D341Med (cell line): ENCODE measurements around the gene ZNF14.
A peak's percentile ranks its signal among the peaks of the same experiment; 100 is the strongest.
"Not testable (repeated sequence)": the region's sequence is repeated elsewhere in the genome, so short reads cannot be mapped to it uniquely, and the experiment has no call there.

Experiments
- DNase-seq: peaks from one replicate; pipeline ENCODE4 v3.0.0; 2012; ENCODE audit warnings: low spot score

ZNF14 gene

DNA sequence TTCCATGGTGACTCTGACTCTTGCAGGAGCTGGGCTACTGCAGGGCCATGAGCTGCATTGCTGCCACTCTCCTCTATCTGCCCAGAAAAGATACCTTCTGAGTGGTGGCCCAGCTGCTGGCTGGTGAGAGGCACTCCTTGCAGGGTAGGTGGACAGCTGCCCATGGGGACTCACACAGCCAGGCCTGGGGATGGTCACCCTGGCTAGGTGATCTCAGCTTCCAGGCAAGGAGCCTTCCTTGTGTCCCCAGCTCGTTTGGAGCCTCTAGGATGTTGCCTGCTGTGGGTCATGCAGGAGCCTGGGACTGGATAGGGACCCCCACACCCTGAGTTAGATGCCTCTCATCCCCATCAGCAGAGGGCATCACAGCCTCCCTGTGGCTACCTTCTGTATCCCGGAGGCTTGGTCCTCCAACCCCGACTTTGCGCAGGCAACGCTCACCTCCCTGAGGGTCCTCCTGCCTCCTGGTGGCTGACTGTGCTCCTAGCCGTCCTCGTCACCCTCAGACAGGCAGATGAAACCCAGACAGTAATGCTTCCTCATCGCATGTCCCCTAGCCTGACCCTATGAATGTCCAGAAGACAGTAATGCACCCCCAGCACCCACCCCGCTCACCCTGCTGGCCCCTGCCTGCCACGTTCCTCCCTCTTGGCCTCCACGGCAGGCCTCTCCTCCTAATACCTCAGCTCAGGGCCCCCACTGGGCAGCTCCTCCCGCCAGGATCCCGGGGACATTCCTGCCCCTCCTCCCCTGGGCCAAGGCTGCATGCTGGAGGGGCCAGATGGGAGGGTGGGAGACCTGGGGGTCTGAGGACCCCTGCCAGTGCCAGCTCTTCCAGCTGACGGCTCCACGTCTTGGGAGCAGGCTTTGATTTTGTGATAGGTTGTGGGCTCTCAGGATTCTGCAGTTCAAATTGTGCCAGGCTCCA lies 13.6 kb upstream of the ZNF14 start:
- DNase-seq = peak; percentile 18

DNA sequence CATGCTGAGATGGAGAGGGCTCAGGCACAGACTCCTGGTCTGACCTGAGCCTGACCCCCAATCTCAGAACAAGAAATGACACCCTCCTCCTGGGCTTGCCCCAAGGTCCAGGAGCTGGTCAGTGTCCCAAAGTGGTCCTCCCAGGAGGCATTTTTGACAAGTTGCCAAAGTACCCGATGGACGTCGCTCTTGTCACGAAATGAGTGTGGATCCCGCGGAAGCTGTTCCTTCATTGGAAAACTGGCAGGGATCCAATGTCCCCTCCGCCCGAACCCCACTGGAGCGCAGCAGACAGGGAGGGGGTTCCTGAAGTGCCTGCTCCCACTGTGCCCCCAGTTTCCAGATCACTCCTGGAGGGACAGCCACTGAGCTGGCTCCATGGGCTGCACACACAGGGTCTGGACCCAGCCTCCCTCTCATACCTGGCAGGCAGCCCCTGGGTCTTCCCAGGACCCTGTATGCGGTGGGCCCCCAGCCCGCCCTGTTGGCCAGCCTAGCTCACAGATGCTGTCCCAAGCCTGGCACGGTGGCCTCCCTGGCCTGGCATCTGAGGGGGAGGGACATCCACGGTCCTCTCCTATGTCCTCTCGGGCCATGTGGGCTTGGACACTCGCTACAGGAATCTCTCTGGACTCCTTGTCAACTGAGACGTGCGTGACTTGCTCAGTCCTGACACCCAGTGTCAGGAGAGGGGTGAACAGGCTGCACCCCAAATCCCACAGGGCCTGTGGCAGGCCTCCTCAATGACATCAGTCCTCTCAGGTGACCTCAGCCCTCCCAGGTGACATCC lies 12.8 kb upstream of the ZNF14 start:
- peak; percentile 33 for DNase-seq

GRCh38 chr19:19744641-19745040 lies 11.7 kb upstream of the ZNF14 start:
- DNase-seq = peak; percentile 24

- not testable (repeated sequence) for DNase-seq
These were observed 11.0 kb upstream of the ZNF14 start for GRCh38 chr19:19743921-19744320.

DNA sequence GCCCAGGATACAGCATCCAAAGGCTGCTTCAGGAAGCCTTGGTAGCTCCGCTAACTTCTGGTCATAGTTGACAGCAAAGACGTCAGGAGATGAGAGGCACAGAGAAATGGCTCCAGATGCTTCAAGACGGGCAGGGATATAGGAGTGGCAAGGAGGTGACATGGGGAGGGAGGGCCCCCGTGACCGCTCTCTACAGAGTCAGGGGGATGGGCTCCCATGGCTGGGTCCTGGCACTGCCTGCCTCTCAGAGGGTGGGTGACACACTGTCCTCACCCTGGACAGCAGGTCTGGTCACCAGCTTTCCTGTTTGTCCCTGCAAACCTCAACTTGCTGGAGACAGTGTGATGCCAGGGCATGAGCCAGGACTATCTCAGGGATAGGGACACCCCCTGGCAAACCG lies 10.3 kb upstream of the ZNF14 start:
- no peak for DNase-seq

GRCh38 chr19:19742773-19743172 lies 9.9 kb upstream of the ZNF14 start:
- no peak for DNase-seq

GRCh38 chr19:19741184-19741583 lies 8.3 kb upstream of the ZNF14 start:
- no peak for DNase-seq

DNA sequence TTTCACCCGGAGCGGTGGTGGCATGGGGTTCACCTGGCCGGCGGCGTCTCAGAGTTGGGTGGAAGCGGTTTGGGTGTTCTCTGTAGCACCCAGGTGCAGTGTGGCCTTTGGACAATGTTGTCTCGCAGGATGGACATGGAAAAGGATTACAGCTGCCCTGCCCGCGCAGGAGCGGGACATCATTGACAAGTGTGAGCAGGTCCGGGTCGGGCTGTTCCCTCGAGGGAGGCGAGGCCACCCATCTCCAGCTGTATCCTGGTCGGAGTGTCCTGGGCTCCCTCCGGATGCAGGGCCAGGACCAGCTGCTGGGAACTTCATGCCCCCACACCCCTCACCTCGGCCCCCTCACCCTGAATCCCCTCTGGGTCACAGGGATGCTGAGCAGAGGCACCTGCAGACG lies 7.8 kb upstream of the ZNF14 start:
- peak; percentile 27 for DNase-seq

DNA sequence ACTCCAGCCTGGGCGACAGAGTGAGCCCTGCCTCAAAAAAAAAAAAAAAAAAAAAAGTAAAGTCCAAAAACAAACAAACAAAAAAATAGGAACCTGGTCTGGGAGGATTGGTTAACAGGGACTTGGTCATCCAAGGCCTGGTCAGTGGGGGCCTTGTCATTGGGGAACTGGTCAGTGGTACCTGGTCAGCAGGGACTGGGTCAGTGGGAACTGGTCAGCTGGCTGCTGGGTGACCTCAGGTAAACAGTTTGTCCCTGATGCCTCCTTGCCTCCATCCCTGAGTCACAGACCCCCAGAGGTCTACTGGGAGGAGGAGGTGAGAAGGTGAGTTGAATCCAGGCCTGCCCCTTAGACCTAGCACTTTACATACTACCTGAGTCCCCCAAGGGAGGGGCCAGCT lies 5.7 kb upstream of the ZNF14 start:
- no peak for DNase-seq

DNA sequence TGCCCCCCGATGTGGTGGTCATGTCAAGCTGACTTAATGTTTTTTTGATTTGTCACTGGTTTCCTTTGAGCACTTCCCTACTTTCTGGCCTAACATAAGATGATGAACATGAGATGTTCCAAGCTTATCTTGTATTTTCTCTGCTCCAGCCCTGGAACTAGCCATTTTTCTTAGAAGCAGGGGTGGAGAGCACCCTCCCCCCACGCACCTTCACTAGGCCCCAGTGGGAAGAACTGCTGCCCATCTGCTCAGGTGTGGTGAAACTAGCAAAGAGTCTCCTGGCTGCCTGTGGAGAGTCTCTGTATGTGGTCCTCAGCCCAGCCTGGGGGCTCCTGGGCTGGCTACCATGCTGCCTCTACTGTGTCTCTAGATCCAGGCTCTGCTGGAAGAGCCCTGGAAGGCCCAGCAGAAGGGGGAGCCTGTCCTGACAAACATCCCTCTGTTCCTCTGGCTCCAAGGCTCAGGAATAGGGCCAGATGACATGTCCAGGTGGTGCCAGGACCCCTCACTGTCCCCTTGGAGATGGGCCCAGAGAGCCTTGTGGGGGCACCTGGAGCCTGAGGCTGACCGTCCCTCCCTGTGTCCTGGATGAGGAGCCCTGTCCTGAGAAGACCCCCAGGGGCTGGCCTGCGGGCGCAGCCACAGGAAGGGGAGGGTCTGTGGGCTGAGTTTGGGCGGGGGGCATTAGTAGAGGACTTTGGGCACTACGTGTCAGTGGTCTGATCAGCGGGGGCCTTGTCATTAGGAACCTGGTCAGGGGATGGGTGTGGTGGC lies 4.8 kb upstream of the ZNF14 start:
- no peak for DNase-seq

DNA sequence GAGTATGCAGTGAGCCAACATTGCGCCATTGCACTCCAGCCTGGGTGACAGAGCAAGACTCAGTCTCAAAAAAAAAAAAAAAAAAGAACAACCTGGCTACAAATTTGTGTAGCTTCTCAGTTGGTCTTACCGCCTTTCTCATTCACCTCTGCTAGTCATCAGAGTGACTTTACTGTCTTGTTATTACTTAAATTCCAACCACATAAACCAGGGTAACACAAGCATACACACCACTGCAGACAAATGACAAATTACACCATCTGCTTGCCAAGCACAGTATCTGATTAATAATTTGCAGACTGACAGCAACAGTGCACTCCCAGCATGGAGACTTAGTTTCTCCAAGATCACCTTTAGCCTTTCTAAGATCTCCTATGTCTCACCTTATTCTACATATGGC lies 11.0 kb downstream of the ZNF14 start:
- no peak for DNase-seq

DNA sequence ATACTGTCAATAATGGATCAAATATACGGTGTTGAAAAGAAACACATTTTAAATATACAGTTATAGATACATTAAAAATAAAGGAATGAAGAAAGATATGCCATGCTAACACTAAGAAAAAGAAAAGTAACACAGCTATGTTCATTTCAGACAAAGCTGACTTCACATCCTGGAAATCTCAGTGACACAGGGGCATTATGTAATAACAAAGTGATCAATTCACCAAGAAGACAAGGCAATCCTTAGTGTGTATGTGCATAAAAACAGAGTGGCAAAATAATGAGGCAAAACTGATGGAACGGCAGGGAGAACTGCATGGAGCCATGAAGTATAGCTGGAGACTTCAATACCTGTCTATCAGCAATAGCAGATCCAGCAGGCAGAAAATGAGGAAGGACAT lies 13.1 kb downstream of the ZNF14 start:
- no peak for DNase-seq

DNA sequence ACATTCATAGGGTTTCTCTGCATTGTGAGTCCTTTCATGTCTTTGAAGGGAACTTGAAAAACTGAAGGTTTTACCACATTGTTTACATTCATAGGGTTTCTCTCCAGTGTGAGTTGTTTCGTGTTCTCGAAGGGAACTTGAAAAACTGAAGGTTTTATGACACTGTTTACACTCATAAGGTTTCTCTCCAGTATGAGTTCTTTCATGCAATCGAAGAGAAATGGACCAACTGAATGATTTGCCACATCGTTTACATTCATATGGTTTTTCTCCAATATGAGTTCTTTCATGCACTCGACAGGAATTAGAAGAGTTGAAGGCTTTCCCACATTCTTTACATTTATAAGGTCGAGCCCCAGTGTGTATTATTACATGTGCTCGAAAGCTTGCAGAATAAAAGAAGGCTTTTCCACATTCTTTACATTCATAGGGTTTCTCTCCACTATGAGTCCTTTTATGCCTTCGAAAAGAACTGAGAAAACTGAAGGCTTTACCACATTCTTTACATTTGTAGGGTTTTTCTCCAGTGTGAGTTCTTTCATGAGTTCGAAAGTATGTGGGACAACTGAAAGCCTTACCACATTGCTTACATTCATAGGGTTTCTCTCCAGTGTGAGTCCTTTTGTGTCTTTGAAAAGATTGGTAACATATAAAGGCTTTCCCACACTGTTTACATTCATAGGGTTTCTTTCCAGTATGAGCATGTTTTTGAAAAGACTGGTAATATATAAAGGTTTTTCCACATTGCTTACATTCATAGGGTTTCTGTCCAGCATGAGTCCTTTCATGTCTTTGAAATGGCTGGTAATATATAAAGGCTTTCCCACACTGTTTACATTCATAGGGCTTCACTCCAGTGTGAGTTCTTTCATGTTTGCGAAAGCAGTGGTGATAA lies 20.7 kb downstream of the ZNF14 start:
- DNase-seq = no peak

GRCh38 chr19:19711306-19711933 lies 21.5 kb downstream of the ZNF14 start:
- DNase-seq = no peak

- no peak for DNase-seq
These were observed 22.4 kb downstream of the ZNF14 start for GRCh38 chr19:19710506-19710905.

GRCh38 chr19:19704836-19705235 lies 28.1 kb downstream of the ZNF14 start:
- DNase-seq = no peak

GRCh38 chr19:19700493-19700892 lies 32.4 kb downstream of the ZNF14 start:
- DNase-seq = not testable (repeated sequence)

GRCh38 chr19:19697589-19697988 lies 35.3 kb downstream of the ZNF14 start:
- DNase-seq = no peak

DNA sequence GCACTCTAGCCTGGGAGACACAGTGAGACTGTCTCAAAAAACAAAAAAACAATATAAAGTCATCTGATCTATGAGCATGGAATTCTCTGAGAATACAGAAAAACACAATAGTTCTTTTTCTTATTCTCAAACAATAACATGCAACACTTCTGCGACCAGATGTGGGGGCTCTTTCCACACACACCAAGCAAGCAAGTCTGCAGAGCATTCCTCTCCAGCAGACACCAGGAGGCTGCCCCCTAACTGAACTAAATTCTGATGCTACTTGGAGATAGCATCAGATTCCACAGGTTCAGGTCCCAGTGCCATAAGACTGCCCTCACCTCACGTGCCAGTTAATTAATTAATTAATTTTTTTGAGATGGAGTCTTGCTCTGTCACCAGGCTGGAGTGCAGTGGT lies 36.5 kb downstream of the ZNF14 start:
- DNase-seq = no peak

DNA sequence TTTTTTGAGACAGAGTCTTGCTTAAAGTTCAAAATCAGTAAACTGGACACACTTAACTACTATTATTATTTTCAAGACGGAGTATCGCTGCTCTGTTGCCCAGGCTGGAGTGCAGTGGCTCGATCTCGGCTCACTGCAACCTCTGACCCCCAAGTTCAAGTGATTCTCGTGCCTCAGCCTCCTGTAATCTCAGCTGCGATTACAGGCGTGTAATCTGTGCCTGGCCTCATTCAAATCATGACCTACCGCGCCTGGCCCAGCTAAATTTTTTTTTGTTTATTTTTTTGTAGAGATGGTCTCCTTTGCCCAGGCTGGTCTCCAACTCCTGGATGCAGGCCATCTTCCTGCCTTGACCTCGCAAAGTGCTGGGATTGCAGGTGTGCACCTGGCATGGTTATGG lies 41.2 kb downstream of the ZNF14 start:
- no peak for DNase-seq

DNA sequence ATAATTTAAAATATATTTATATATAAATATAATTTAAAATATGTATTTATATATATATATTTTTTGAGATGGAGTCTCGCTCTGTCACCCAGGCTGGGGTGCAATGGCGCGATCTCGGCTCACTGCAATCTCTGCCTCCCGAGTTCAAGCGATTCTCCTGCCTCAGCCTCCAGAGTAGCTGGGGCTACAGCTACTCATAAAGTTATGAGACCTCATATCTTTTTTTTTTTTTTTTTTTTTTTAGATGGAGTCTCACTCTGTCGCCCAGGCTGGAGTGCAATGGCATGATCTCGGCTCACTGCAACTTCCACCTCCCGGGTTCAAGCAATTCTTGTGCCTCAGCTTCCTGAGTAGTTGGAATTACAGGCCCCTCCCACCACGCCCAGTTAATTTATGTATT lies 43.9 kb downstream of the ZNF14 start:
- DNase-seq = not testable (repeated sequence)
